PC-9 (cell line): ENCODE results near the gene RPS25. TPM values are rescaled to one million over a fixed set of nuclear protein-coding genes. Genes with fewer than 3 reads are reported as not detected.

Experiments
- BruUV-seq: library from RNA; stranded (reverse); fragments of 400-500 nt; replicated peaks from 2 replicates; lab custom pipeline; 2021; lab: Mats Ljungman, UMichigan
- CTCF ChIA-PET: fragments of 300-600 bp; sonication (Branson Sonifier 250); formaldehyde crosslinking; loops from one replicate; lab custom pipeline; 2022; ENCODE audit warnings: antibody characterized with exemption; lab: Charles Lee
- POLR2A ChIA-PET: fragments of 300-600 bp; sonication (Branson Sonifier 250); formaldehyde crosslinking; loops from one replicate; lab custom pipeline; 2022; ENCODE audit warnings: antibody characterized with exemption; ENCODE audit not compliant: unreplicated experiment; lab: Charles Lee
- DNase-seq, 2 experiments: peaks; one replicate each; pipeline versions ENCODE4 v3.0.0 to v3.0.0-alpha.2; 2015 to 2022; ENCODE audit warnings: mixed read lengths in 1 of 2
- H2AFZ ChIP-seq: fragments of 200-600 bp; sonication (generic); 2 replicates; pipeline ENCODE4 v1.8.1; 2017; ENCODE audit warnings: antibody characterized with exemption
- H3F3A ChIP-seq: fragments of 200-600 bp; sonication (generic); 2 replicates; pipeline ENCODE4 v1.8.1; 2017; ENCODE audit warnings: antibody characterized with exemption, mild to moderate bottlenecking, low read depth; ENCODE audit not compliant: insufficient read depth
- H3K27ac ChIP-seq: fragments of 200-600 bp; sonication (generic); 2 replicates; pipeline ENCODE4 v1.6.1; 2016; ENCODE audit warnings: mixed run types
- H3K27me3 ChIP-seq: fragments of 200-600 bp; sonication (generic); 2 replicates; pipeline ENCODE4 v1.6.1; 2016; ENCODE audit warnings: low read depth, mixed run types; ENCODE audit not compliant: insufficient read depth
- H3K36me3 ChIP-seq: fragments of 200-600 bp; sonication (generic); 2 replicates; pipeline ENCODE4 v1.6.1; 2016; ENCODE audit warnings: low read depth, mixed run types
- H3K4me1 ChIP-seq: fragments of 200-600 bp; sonication (generic); replicated peaks from 2 replicates; pipeline ENCODE4 v1.6.1; 2016; ENCODE audit warnings: mixed run types; ENCODE audit not compliant: insufficient read depth
- H3K4me2 ChIP-seq: fragments of 200-600 bp; sonication (generic); 2 replicates; pipeline ENCODE4 v1.6.1; 2017; ENCODE audit warnings: mixed run types
- H3K4me3 ChIP-seq: fragments of 200-600 bp; sonication (generic); 2 replicates; pipeline ENCODE4 v1.6.1; 2016; ENCODE audit warnings: mixed run types
- H3K79me2 ChIP-seq: fragments of 200-600 bp; sonication (generic); 2 replicates; pipeline ENCODE4 v1.6.1; 2017; ENCODE audit warnings: low read depth, mixed run types
- H3K9me2 ChIP-seq: fragments of 200-600 bp; sonication (generic); 2 replicates; pipeline ENCODE4 v1.8.1; 2017; ENCODE audit warnings: mild to moderate bottlenecking; ENCODE audit not compliant: insufficient read depth
- H3K9me3 ChIP-seq: fragments of 200-600 bp; sonication (generic); 2 replicates; pipeline ENCODE4 v1.8.1; 2016; ENCODE audit warnings: low read depth; ENCODE audit not compliant: insufficient read depth
- H4K20me1 ChIP-seq: fragments of 200-600 bp; sonication (generic); 2 replicates; pipeline ENCODE4 v1.8.1; 2017; ENCODE audit not compliant: insufficient read depth
- CTCF ChIP-seq: fragments of 200-600 bp; sonication (generic); conservative IDR thresholded peaks from 2 replicates; pipeline ENCODE4 v1.6.1; 2017; ENCODE audit warnings: mixed run types, antibody characterized with exemption, mild to moderate bottlenecking, moderate library complexity
- EZH2 ChIP-seq: fragments of 200-600 bp; sonication (generic); IDR thresholded peaks from 2 replicates; pipeline ENCODE4 v1.8.0; 2017; ENCODE audit warnings: antibody characterized with exemption, low read depth
- intact Hi-C: fragments of 100-400 bp; cut with micrococcal nuclease; formaldehyde crosslinking; loops from one replicate; pipeline ENCODE4 v1.10.0; 2022; ENCODE audit not compliant: unreplicated experiment
- total RNA-seq: library from RNA; stranded (reverse); gene quantifications from 2 replicates; pipeline ENCODE4 v1.2.3, GENCODE V29; 2021

Gene RPS25
- total RNA-seq, 1 experiment from 2014 or later, result 984 TPM

GRCh38 chr11:119049081-119049480 lies 30.9 kb upstream of the RPS25 start:
- Histone ChIP-seq H3K4me2 (no peak overlapping the region), H3K36me3 (peaks cover 50% of the 10 kb centered on the region), H3K9me2 (no peaks in the 10 kb centered on the region), H3K27ac (no peak overlapping the region), H2AFZ (no peak overlapping the region), H3K79me2 (no peaks in the 10 kb centered on the region), H3K4me1 (no peaks in the 10 kb centered on the region), H3K4me3 (no peak overlapping the region), H3K9me3 (no peaks in the 10 kb centered on the region), H3F3A (peaks cover 12% of the 10 kb centered on the region; the same call in 1 of the 2 replicates), H4K20me1 (no peaks in the 10 kb centered on the region), H3K27me3 (no peaks in the 10 kb centered on the region)
- no TSS peak for BruUV-seq
- intact Hi-C loops, result no loop called here
- CTCF ChIA-PET, result no interaction called here
- POLR2A ChIA-PET, result interaction anchor here (0.7 kb wide), 1 partner anchor 53 kb away, joined by 5 read pairs; the partner anchor contains the start of gene DPAGT1
- DNase-seq, result no peak
- TF ChIP-seq EZH2 (no peak), CTCF (no peak)

GRCh38 chr11:119048644-119049043 lies 30.5 kb upstream of the RPS25 start:
- no peak for DNase-seq
- TSS peak; percentile 9 for BruUV-seq
- no peaks in the 10 kb centered on the region for H3K9me2 ChIP-seq
- no peak for TF ChIP-seq EZH2
- no peak for TF ChIP-seq CTCF
- H3K4me2 ChIP-seq, result no peak overlapping the region
- no peaks in the 10 kb centered on the region for H4K20me1 ChIP-seq
- no peak overlapping the region for H3K27ac ChIP-seq
- no peak overlapping the region for H2AFZ ChIP-seq
- POLR2A ChIA-PET, result no interaction called here
- no peaks in the 10 kb centered on the region for H3K79me2 ChIP-seq
- H3K36me3 ChIP-seq, result peaks cover 45% of the 10 kb centered on the region
- H3K9me3 ChIP-seq, result no peaks in the 10 kb centered on the region
- no peaks in the 10 kb centered on the region for H3K4me1 ChIP-seq
- CTCF ChIA-PET, result no interaction called here
- intact Hi-C loops, result no loop called here
- peaks cover 15% of the 10 kb centered on the region; the same call in 1 of the 2 replicates for H3F3A ChIP-seq
- no peaks in the 10 kb centered on the region for H3K27me3 ChIP-seq
- H3K4me3 ChIP-seq, result no peak overlapping the region

- no TSS peak for BruUV-seq
These were observed 29.1 kb upstream of the RPS25 start for GRCh38 chr11:119047205-119047604.

More at GRCh38 chr11:119047205-119047604, 29.1 kb upstream of the RPS25 start:
- no peaks in the 10 kb centered on the region for H3K27me3 ChIP-seq
- H3K4me1 ChIP-seq, result no peaks in the 10 kb centered on the region
- H3K9me3 ChIP-seq, result no peaks in the 10 kb centered on the region
- H3K79me2 ChIP-seq, result no peaks in the 10 kb centered on the region
- H3F3A ChIP-seq, result peaks cover 23% of the 10 kb centered on the region; the same call in 1 of the 2 replicates
- intact Hi-C loops, result no loop called here
- H4K20me1 ChIP-seq, result no peaks in the 10 kb centered on the region
- peaks cover 33% of the 10 kb centered on the region for H3K36me3 ChIP-seq
- ChIA-PET CTCF (no interaction called here), POLR2A (no interaction called here)
- H3K4me3 ChIP-seq, result no peak overlapping the region
- H3K4me2 ChIP-seq, result no peak overlapping the region
- H2AFZ ChIP-seq, result no peak overlapping the region
- H3K27ac ChIP-seq, result no peak overlapping the region
- no peak for TF ChIP-seq EZH2
- TF ChIP-seq CTCF, result no peak
- peak in 1 of 2 experiments; percentile 12 for DNase-seq
- H3K9me2 ChIP-seq, result no peaks in the 10 kb centered on the region
